Mesenteric fat pad (tissue), 1 donor: ENCODE measurements around the gene PSPH. TPM values are rescaled to one million over a fixed set of nuclear protein-coding genes. Genes with fewer than 3 reads are reported as not detected.

ENCODE experiments used
- DNase-seq: peaks from one replicate; pipeline ENCODE4 v3.0.0-alpha.2; 2020; ENCODE audit warnings: low spot score
- total RNA-seq: library from RNA; stranded (reverse); fragmentation: NEBNext Ultra II Directional; extraction: Animal tissue kit (Norgen Biotek cat#: 25700); gene quantifications from one replicate; pipeline ENCODE4 v1.2.1, GENCODE V29; 2021
- donor health status: DM: yes; HTN: yes; CAD: no.

The PSPH gene
- total RNA-seq, 1 donor from 2014 or later = 7.5 TPM

DNA sequence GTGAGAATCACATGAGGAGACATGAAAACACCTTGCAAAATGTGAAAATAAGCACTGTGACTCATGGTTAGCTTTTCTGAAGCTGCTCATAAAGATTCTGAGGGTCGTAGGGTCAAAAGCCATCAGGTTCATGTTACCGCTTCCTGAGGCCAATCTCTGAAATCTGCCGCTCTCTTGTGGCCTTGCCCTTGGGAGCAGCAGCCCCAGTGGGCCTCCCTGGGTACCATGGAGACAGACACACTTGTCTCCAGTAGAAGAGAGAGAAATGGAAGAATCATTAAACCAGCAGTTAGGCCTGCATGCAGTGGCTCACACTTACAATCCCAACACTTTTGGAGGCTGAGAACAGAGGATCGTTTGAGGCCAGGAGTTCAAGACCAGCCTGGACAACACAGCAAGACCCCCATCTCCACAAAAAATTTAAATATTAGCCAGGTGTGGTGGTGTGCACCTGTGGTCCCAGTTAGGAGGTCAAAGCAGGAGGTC is 44.0 kb downstream of the PSPH start:
- no peak for DNase-seq

DNA sequence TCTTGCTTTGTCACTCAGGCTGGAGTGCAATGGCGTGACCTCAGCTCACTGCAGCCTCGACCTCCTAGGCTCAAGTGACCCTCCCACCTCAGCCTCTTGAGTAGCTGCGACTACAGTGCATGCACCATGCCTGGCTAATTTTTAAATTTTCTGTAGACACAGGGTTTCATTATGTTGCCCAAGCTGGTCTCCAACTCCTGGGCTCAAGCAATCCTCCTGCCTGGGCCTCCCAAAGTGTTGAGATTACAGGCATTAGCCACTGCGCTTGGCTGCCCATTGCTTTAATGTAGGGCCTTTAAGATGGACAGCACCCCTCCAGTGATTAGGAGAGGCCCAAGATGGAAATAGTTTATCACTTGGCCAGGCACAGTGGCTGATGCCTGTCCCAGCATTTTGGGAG is 47.5 kb downstream of the PSPH start:
- DNase-seq = no peak

DNA sequence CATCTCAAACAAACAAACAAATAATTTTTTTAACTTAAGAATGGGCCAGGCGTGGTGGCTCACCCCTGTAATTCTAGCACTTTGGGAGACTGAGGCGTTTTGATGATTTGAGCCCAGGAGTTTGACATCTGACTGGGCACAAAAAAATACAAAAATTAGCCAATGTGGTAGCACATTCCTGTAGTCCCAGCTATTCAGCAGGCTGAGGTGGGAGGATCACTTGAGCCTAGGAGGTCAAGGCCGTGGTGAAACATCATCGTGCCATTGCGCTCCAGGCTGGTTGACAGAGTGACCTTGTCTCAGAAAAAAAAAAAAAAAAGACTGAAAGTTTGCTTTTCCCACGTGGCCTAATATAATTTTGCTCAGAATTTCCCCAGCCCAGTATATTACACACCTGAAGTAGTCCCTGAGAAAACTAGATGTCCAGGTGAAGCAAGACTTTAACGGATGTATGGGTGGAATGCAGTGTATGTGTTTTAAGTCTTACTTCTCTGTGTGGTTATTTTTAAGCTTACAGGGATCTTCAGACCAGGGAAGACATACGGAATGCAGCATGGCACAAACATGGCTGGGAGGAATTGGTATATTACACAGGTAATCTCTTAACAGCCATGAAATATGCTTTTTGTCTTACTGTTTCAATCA is 54.3 kb downstream of the PSPH start:
- no peak for DNase-seq

DNA sequence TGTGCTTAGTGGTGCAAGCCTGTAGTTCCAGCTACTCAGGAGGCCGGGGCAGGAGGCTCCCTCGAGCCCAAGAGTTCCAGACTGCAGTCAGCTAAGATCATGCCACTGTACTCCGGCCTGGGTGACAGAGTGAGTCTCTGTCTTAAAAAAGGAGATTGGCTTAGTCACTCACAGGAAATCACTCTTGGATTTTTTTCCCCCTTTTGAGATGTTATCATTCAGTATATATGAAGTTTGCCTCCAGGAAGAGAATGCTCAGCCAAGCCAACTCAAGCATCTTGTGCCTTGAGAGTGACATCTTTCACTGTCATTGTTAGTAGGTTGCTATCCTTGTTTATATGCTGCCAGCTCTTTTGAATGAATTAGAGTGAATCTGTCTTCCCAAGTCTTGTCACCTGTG is 58.9 kb downstream of the PSPH start:
- DNase-seq = no peak

DNA sequence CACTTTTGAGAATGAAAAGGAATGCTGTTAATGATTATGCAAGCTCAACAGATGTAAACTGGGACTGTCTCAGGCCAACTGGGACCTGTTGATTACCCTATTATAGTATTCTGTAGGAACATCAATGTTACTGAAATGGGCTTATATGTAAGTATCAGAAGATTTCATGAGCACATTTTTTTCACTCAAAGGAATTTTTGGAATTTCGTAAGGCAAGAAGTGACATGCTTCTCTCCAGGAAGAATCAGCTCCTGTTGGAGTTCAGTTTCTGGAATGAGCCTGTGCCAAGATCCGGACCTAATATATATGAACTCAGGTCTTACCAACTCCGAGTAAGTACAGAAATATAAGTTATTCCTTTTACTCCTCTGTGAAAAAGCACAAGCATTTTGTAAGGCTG is 67.7 kb downstream of the PSPH start:
- DNase-seq = no peak

DNA sequence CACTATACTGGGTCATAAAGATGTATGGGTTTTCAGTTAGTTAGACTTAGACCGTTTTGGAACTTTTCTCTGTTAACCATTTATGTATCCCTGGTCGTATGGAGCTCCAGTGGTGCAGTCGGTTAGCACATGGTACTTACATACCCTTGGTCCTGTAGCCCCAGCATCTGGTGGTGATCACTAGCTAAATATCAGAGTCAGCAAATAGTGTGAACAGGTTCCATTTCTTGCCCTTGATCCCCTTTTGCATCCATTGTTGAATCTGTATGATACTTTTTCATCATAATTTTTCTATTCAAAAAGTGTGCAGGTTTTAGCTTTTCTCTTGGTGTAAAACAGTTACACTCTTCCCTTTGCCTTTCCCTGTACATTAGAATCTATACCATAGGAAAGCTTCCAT is 71.0 kb downstream of the PSPH start:
- DNase-seq = no peak

DNA sequence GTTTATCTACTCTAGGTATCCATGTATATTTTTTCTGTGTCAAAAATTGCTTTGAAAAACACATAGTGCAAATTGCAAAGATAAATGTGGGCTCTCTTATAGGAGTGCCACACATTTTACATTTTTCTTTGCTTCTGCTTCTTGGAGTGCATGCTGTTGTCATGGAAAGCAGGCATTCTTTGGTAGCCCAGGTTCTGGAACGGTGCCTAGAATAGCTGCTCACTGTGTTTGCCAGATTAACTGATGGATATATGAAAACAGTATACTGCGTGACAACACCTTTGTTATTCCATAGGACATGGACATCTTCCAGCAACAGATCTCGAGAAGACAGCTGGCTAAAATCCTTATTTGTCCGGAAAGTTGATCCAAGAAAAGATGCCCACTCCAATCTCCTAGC is 73.4 kb downstream of the PSPH start:
- DNase-seq = no peak

DNA sequence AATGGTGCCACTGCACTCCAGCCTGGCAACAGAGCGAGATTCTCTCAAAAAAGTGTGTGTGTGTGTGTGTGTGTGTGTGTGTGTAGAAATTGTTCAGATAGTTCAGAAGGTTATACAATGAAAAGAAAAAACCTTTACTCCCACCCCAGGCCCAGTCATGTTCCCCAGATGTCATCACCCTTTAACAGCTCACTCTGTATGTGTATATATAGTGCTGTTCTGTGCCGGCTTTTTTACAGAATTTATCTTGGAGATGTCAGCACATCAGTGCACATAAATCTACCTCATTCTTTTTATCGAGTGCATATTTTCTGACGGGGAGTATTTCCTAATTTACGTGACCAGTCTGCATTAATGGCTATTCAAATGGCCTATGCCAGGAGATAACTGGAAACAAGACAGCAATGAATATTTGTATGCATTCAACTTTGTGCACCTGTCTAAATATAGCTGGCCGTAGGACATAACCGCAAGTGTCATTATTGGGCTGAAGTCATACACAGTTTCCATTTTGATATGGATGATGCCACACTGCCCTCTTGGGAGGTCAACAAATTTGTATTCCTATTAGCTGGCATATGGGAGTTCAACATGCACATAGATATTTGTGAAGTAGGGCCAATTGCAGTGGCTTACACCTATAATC is 75.1 kb downstream of the PSPH start:
- no peak for DNase-seq

DNA sequence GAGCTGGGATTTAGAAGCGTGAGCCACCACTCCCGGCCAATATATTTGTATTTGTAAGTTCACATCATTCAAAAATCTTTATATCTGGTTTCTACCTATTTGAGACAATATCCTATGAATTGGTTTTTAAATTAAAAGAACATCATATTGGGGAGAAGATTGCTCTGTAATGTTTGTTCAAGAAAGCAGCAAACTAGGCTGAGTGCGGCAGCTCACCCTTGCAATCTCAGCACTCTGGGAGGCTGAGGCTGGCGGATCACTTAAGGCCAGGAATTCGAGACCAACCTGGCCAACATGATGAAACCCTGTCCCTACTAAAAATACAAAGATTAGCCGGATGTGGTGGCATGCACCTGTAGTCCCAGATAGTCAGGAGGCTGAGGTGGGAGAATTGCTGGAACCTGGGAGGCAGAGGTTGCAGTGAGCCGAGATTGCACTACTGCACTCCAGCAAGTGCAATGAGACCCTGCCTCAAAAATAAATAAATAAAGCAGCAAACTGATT is 77.4 kb downstream of the PSPH start:
- no peak for DNase-seq

DNA sequence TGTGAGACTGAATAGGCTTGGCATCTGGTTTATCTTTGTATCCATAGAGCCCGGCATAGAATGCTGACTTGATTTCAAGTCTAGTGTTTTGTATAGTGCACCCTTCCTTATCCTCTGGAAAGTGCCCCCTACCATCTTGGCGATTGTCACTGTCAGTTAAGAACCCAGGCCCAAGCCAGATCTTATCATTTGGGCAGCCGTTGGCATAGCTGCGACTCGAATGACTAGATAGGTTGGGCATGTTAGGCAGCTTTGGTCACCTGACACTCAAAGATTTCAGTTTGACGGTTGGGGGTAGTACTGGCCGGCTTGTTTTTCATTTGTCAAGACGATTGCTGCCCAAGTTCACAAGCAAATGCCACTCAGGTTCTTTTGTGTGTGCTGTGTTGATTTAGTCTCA is 80.3 kb downstream of the PSPH start:
- no peak for DNase-seq

DNA sequence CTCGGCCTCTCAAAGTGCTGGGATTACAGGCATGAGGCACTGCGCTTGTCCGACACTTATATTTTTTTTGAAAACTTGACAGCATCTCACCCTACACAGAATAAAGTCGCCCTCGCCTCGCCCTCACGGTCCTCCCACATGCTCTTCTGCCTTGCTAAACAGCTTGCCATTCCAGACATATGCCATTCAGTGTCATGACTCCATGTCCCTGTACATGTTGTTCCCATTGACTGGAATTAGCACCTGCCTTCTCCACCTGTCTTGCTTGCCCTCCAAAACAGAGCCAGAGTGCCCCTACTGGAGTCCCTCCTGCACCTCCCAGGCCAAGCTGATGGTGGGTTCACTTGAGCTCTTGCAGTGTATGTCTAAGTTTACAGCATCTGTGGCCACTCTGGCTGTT is 80.7 kb downstream of the PSPH start:
- no peak for DNase-seq

DNA sequence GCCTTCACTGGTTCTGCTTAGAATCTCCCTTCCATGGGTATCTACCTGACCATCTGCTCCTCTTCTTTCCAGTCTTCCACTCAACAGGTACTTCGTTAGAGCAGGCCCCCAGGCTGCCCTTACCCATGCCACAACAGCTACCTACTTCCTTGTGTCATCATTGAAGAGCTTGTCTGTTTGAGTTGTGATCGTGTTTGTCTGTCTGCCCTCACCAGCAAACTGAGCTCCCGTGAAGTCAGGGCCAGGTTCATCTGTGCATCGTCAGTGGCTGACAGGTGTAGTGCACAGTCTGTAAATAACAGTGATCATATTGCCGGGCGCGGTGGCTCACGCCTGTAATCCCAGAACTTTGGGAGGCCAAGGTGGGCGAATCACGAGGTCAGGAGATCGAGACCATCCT is 81.9 kb downstream of the PSPH start:
- DNase-seq = no peak

DNA sequence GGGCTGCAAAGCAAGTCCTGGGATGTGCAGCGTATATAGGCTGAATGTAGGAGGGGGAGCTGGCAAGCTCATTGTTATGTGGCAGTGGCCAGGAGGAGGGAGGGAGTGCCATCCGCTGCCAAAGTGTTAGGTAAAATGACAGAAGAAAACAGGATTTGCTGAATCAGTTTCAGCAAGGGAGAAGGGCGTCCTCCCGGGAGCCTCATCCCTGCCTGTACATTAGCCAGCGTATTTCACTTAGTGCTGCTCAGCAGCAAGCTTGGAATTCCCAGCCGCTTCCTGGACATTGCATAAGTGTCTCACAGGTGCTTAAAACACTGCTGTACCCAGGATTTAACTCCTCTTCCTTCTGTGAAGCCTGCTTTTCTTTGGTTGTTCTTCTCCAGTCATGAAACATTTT is 84.4 kb downstream of the PSPH start:
- no peak for DNase-seq

DNA sequence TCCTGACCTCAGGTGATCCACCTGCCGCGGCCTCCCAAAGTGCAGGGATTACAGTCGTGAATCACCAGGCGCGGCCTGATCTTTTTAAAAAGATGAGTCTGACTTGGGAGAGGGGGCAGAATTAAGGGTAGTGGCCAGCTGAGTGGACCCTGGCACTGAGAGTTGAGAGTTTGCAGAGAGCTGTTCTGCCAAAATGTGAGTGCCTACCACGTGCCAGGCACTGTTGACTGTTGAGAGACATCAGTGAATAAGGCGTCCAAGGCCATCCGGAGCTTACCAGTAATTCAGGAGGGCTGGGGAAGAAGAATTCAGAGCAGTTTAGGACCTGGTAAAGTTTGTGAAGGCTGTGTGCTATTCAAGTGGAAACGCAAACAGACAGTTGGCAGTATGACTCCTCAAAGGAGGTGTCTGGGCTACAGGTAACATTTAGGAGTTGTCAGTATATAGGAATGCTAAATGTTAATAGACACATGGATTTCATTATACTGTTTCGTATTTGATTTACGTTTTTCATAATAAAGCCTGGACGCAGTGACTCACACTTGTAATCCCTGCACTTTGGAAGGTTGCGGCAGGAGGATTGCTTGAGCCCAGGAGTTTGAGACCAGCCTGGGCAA is 85.3 kb downstream of the PSPH start:
- DNase-seq = no peak

DNA sequence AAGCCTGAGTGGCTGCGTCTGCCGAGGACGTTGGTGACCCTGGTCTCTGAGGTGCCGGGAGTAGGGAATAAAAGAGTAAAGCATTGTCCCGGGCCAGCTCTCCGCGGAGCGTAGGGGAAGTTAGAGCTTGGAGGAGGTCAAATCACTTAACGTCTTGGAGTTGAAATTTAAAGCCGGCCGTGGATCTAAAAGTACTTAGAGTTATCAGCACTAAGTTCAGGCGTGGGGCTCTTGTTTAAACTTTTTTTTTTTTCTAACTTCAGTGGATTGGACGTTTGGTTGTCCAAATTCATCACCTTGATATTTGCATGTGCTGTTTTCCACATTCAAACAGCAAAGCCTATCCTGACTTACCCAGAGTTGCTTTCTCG is 86.2 kb downstream of the PSPH start:
- no peak for DNase-seq

DNA sequence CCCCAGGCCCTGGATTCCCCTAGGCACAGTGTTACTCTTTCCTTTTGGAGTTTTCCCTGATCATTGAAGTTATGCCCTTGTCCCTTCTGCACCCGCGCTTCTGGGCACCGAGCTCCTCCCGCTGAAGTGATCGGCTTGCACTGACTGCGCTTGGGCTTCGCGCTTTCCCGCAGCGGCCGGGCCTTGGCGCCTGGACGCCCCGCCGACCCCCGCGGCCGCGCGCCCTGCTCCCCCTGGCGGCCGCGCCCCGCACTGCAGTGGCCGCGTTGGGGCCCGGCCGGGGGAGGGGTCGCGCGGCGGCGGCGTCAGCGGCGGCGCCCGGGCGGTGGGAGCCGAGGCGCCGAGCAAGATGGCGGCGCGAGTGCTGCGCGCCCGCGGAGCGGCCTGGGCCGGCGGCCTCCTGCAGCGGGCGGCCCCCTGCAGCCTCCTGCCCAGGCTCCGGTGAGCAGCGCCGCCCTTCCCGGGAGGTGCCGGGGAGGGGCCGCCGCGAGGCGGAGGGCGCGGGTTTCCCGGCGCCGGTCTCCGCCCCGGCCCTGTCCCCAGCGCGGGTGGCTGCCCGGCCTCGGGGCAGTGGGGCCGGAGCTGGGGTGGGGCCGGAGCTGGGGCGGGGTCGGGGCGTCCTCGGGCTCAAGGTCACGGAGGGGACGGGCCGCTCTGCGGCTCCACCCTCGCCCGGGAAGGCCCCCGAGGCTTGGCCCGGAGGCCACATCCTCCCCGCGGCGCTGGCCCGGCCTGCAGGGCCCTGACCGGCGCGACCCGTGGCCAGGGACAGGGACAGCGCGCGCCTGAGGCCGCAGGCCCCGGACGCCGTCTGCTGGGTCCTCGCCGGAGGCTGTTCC is 86.8 kb downstream of the PSPH start, which contains the start of gene NIPSNAP2:
TSS of gene NIPSNAP2 (plus strand) at position 325 of the 839 bp plus-strand sequence. CDS start at position 350, 25 bp downstream.
- DNase-seq = peak; percentile 95

DNA sequence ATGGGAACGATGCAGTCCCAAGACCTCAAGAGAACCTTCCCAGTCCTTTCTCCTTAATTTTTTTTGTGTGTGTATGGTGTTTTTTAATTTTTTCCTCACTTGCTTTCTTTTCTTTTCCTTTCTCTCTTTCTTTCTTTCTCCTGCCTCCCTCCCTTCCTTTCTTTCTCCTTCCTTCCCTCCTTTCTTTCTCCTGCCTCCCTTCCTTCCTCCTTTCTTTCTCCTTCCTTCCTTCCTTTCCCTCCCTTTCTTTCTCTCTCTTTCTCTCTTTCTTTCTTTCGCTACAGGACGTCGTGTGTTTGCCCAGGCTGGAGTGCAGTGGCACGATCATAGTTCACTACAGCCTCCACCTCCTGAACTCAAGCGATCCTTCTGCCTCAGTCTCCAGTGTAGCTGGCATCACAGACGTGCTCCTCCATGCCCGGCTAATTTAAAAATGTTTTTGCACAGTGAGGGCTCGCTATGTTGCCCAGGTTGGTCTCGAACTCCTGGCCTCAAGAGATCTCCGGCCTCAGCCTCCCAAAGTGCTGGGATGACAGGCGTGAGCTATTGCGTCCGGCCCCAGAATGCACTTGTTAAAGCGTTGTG is 87.6 kb downstream of the PSPH start:
- DNase-seq = no peak

DNA sequence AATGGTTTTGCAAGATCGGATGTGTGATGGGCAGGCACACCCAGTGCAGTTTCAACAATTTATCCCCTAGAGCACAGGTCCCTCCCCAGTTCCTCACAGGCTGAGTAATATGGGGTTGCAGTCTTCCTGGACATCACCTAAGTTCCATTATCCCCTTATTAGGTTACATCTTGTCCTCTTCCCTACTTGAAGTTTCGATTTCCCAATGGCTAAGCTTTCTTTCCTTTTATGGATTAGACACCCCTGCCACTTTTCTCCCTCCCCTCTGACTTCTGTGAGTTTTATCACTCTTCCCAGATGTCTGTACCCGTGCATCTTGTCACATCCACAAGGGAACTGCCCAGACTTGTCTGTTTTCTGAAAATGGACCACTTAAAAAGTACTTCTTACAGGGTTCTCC is 89.2 kb downstream of the PSPH start:
- no peak for DNase-seq
